ENCODE results near the gene NUSAP1.
"Not testable (repeated sequence)": the region's sequence is repeated elsewhere in the genome, so short reads cannot be mapped to it uniquely, and the experiment has no call there.

Gene NUSAP1

DNA sequence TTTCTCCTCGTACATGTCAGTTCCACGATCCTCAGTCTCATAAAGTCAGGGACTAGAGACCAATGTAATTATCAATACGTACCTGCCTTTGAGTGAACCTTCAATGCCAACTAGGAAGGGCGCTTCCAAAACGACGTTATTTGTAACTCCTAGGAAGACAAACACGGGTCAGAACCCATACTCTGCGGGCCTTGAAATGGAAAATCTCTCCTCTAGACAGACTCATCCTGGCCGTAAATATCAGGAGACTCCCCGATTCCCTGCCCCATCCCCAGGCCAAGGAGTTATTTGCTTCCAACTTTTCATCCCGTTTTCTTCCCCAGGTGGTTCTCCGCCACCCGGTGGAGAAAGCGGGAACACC, 868 bp upstream of the NUSAP1 start:
- peak in 4 of 56 donors; percentile 7 to 36 (median 14) for DNase-seq

DNA sequence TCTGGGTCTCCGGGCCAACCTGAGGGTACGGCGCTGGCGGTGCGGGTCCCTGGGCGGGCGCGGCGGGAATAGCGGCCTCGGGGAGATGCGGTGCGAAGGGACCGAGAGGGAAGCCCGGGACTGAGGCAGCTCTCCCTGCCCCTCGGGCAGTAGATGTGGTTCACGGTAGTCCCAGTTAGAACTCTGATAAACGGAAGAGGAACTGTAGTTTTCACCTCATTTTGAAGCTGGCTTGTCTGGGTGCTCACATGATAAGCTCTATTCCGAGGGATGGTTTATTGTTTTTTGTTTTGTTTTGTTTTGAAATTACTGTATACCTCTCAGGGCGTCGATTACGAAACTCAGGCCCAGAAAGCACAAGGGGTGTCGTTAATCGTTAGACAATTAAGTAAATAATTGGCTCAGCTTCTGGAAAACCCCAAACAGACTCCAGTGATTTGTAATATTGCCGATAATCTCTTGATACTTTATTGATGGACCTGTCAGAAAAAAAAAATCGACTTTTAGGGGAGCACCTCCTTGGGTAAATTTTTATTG, 413 bp downstream of the NUSAP1 start:
- DNase-seq: peak in 1 of 56 donors; percentile 24

DNA sequence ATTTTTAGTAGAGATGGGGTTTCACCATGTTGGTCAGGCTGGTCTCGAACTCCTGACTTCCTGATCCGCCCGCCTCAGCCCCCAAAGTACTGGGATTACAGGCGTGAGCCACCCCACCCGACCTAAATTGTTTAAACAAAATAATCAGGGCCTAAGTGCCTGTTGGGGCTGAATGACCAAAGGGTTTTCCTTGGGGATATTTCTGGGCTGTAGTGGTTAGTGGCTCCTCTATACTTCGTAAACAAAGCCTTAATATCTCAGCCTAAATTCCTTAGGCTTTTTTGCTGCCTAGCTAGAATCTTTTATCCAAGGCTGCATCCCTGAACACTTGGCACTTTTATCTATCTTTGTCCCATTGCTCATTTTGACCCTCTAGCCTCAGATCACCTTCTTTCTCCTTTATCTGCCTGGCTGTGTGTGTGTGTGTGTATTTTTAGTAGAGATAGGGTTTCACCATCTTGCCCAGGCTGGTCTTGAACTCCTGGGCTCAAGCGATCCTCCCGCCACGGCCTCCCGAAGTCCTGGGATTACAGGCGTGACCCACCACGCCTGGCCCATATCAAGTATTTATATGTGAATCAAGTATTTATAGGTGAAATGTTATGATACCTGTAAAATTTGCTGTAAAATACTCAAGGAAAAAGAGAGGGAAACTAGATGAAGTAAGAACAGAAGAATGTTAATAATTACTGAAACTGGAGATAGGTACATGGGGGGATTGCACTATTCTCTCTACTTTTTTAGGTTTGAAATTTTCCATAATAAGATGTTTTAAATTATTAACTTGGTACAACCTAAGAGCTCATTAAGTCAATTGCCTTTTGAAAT, 1.8 kb downstream of the NUSAP1 start:
- no peak for DNase-seq

DNA sequence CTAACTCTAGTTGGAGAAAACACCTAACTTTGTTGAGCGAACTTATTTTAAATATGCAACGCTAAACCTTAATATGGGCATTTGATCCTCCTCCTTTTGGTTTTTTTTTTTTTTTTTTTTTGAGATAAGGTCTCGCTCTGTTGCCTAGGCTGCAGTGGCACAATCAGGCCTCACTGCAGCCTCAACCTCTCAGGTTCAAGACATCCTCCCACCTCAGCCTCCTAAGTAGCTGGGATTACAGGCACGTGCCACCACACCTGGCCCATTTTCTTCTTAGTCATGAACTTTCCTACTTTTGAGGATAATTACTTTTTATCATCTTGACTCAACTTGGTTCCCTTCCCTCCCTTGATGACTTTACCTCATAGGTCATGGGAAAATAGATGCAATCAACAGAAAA, 3.9 kb downstream of the NUSAP1 start:
- no peak for DNase-seq

DNA sequence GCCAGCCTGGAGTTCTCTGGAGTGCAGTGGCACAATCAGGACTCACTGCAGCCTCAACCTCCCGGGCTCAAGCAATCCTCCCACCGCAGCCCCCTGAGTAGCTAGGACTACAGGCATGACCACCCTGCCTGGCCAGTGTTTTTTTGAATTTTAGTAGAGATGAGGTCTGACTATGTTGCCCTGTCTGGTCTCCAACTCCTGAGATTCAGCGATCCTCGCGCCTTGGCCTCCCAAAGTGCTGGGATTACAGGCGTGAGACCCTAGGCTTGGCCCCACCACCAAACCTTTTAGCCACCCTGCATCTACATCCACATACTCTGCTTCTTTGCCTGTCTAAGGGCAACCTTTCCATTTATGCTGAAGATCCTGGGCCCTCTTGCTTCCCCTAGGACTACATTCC, 4.4 kb downstream of the NUSAP1 start:
- no peak for DNase-seq

DNA sequence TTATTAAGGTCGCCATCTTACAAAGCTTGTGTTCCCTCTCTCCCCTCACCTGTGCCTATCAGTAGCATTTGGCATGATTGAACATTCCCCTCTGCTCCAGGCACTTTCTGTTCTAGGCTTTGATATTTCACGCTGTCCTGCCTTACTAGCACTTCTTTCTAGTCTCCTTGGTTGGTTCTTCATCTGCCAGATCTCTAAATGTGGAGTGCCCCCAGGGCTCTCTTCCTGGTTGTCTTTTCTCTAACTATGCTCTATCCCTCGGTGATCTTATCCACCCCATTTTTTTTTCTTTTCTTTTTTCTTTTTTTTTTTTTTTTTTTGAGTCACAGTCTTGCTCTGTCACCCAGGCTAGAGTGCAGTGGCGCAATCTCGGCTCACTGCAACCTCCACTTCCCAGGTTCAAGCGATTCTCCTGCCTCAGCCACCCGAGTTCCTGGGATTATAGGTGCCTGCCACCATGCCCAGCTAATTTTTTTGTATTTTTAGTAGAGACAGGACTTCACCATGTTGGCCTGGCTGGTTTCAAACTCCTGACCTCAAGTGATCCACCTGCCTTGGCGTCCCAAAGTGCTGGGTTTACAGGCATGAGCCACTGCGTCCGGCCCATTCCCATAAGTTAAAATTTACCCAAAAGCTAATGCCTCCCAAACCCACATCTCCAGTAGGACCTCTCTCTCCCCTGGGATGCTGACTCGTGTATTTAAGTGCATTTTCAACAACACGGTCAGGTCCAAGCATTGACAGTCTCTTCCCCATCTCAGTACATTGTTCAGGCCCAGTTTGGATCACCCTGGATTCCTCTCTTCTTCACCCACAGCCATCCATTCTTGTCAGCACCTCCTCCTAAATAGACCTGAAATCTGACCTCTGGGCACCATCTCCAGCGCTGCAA, 5.2 kb downstream of the NUSAP1 start:
- no peak for DNase-seq

DNA sequence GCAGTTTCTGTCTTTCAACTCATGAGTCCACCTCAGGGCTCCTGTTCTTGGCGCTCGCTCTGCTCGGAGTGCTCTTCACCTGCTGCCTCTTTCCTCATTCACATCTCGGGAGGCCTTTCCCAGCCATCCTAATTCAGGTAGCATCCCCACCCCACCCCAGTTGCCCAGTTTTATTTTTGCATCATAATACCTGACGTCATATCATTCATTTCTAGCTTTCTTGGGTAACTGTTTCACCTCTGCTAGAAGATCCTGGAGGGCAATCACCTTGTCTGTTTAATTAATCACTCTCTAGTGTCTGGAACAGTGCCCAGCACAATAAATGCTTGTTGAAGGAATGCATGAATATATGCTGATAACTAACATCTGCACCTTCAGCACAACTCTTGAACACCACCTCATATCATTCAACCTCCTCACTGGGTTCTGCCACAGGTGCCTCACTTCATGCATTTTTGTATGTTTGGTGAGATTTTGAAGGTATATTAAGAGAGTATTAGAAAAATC, 7.6 kb downstream of the NUSAP1 start:
- DNase-seq: no peak

DNA sequence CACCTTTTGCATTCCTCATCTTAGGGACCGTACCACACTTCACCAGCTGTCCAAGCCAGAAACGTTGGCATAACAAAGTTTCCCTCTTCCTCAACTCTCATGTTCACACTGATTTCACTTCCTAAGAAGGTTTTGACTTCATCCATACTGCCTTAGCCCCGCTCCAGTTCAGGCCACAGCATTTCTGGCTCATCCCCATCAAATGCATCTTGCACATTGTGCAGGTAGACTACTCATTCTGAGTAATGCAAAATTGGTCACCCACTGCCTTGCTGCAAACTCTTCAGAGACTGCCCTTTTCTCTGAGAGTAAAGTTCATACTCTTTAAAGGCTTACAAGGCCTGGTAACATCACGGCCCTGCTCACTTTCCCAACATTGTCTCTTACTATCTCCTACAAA, 8.8 kb downstream of the NUSAP1 start:
- DNase-seq: no peak

DNA sequence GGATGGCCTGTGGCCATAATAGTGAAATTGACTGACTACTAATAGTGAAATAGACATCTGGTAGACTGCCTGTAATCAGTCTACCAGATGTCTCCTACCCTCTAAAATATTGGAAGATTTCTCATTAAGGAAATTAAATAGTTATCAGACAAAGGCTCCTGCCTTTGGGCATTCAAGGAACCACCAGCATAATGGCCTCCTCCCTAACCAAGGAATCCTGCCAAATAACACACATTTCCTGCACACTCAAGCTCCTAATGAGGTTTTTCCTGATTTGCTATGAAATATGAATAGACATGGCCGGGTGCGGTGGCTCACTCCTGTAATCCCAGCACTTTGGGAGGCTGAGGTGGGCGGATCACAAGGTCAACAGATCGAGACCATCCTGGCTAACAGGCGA, 14.6 kb downstream of the NUSAP1 start:
- DNase-seq: no peak

DNA sequence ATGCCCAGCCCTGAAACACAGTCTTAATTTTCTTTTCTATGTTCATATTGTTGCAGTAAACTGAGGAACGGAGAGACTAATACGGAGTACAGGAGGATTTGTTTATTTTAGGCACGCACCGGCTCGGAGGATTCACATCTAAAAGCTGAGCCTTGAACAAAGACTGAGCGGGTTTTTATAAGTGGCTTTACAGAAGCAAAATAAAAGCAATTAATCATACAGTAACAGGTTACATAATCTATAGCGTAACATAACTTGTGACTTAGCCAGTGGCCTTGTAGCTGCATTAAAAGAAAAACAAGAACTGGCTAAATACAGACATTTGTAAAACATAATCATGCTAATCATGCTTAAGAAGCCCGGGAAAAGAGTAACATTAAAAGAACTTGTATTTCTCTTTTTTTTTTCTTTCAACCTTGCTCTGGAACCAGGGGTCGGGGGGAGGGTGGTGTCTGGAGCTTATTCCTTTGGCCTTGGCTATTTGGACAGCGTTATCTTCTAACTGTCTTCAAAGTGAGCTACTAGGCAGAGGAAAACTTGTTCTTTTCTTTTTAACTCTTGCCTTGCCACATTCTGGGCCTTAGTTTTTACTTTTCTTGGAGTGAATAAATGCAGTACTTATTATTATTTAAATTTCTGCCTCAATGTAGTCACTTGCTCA, 17.5 kb downstream of the NUSAP1 start:
- no peak for DNase-seq

DNA sequence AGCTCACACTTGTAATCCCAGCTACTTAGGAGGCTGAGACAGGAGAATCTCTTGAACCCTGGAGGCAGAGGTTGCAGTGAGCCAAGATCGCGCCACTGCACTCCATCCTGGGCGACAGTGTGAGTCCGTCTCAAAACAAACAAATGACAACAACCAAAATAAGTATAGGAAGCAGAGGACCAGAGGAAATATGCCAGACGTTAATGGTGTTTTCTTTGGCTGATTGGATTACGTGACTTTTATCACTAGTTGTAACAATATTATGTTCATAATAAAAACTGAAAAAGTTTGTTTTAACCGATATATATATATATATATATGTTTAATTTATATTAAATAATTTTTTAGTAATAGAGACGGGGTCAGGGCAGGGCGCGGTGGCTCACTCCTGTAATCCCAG, 21.7 kb downstream of the NUSAP1 start:
- no peak for DNase-seq

DNA sequence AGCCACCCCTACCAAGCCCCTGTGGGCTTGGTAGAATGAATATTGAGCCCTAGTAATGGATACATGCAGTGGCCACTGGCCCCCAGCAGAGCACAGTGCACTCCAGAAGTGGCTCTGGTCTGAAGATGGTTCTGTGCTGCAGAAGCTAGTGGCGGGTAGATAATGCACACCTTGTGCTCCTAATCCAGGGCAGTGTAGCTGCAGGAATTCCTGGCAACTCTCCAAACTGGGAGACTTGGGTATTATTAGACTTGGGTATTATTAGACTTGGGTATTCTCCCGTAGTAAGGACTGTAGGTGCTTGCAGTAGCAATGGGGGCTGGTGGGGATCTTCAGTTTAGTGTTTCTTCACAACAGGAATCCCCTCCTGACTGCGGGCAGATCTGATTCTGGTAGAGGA, 34.7 kb downstream of the NUSAP1 start:
- no peak for DNase-seq

DNA sequence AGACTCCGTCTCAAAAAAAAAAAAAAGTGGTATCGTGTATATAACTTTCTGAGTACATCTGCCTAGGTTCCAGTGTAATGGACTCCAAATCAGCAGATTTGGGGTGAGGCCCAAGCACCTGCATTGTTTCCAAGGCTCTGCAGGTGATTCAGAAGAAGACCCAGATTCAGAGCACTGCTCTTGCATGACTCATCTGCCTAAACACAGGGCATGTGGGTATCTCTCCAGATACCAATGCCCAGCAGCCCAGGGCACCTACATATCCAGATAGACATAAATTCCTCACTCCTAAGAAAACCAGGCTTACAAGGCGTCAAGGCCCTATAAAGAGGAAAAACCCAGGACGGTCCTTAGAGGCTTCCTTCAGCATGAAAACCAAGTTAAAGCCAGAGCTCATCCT, 45.3 kb downstream of the NUSAP1 start:
- no peak for DNase-seq

DNA sequence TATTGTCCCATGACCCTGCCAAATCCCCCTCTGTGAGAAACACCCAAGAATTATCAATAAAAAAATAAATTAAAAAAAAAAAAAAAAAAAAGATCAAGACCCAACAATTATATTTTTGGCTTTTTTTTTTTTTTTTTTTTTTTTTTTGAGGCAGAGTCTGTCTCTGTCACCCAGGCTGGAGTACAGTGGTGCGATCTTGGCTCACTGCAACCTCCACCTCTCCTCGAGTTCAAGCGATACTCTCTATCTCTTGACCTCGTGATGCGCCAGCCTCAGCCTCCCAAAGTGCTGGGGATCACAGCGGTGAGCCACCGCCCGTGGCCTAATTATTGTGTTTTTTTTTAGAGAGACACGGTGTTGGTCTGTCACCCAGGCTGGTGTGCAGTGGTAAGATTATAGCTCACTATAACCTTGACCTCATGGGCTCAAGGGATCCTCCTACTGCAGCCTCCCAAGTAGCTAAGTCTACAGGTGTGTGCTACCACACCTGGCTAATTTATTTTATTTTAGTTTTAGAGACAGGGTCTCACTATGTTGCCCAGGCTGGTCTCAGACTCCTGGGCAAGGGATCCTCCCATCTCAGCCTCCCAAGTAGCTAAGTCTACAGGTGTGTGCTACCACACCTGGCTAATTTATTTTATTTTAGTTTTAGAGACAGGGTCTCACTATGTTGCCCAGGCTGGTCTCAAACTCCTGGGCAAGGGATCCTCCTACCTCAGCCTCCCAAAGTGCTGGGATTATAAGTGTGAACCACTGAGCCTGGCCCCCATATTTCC, 51.5 kb downstream of the NUSAP1 start:
- not testable (repeated sequence) for DNase-seq

DNA sequence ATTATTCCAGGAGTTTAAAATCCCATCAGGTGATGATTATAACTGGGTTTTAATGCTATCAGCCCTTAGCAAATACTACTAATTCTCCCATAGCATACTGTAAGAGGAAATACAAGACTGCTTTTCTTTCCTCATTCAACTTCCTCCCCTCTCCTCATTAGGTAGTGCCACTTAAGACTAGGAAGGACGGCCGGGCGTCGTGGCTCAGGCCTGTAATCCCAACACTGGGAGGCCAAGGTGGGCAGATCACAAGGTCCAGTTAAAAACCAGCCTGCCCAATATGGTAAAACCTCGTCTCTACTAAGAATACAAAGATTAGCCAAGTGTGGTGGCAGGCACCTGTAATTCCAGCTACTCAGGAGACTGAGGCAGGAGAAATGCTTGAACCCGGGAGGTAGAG, 55.0 kb downstream of the NUSAP1 start:
- DNase-seq: no peak

DNA sequence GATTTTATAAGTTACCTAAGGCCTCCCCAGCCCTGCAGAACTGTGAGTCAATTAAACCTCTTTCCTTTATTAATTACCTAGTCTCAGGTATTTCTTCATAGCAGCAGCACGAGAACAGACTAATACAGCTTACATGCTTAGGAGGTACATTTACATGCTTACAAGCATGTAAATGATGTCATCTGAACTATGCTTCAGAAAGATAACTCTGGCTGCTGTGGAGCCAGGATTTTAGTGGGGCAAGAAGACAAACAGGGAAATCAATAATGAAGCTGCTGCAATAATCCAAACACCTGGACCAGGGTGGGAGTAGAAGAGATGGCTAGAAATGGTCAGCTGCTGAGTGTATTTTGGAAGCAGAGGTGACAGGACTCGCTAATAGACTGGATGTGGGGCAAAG, 60.0 kb downstream of the NUSAP1 start:
- DNase-seq: no peak

DNA sequence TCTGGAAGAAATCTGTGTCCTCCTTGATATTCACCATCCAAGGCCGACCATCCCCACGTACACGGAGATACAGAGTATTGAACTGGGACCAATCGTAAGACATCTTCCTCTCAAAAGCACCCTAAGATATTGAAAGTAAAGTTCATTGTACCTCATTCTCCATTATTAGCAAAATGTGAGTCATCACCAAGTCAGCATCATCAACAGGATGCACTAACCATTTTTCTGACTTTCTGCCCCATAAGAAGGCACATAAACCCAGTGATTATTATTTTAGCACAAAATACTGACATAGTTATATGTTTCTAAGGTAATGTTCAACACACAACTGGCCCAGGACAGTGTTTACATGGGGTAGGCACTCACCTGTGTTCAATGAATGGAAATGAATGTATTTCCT, 62.2 kb downstream of the NUSAP1 start:
- no peak for DNase-seq

DNA sequence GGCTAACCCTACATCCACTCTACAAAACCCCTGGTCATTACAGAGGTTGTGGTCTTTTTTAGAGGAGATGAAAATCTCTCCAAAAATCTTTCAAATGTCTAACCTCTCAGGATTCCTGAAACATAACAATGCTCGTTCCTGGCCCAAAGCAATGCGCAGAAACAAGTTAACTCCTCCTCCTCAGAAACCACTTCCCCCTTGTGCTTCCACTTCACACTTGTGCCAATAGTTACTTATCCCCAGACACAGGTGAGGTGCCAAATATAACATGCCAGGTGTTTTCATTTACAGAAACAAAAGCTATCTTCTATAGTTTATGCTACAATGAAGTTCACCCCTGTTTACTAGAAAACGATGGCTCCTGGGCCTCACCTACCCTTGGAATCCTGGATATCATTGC, 63.4 kb downstream of the NUSAP1 start:
- no peak for DNase-seq

DNA sequence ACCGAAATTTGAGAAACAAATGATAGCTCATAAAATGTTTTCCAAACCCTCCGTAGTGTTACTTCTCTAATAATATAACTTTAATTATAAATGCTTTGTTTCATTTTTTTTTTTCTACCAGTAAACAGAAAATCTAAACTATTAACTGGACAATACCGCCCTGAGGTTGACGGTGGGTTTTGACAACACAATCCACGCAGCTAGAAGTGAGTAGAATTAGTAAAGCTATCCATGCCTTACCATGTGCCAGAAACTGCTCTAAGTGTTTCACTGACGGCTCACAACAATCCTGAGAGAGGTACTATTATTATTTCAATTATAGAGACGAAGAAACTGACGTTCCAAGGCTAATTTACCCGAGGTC, 69.2 kb downstream of the NUSAP1 start:
- peak in 1 of 56 donors; percentile 53 for DNase-seq

DNA sequence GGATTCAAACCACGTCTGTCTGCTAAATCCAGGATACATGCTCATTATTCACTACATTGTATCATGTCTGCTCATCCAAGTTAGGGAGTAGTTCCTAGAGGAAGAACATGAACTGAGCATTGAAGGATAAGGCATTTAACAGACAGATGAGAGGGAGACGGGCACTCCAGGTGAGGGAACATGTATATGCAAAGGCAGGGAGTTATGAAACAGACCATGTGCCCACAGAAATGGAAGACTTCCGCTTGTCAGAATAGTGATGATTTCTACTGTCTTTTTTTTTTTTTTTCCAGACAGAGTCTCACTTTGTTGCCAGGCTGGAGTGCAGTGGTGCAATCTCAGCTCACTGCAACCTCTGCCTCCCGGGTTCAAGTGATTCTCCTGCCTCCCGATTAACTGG, 74.7 kb downstream of the NUSAP1 start:
- DNase-seq: no peak

DNA sequence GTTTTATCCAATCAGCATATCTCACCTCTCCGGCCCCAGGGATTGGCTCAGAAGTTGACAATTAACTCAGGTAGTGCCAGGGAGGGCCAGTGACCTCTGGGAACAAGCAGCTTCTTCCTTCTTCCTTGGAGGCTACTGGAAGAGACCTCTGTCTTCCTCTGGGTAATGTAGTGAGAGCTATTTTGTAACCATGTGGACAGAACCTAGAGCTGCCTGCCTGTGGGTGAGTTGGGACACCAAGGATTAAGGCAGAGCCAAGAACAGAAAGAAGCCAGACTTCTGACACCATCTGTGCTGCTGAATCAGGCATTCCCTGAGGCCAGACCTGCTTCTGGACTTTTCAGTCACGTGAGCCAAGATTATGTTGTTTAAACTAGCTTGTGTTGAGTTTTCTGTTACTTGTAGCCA, 75.6 kb downstream of the NUSAP1 start:
- DNase-seq: no peak

Data from amygdala (tissue), 56 donors.